ENCODE data around the gene RGS7.
"Not testable (repeated sequence)": the region's sequence is repeated elsewhere in the genome, so short reads cannot be mapped to it uniquely, and the experiment has no call there.

Gene RGS7

DNA sequence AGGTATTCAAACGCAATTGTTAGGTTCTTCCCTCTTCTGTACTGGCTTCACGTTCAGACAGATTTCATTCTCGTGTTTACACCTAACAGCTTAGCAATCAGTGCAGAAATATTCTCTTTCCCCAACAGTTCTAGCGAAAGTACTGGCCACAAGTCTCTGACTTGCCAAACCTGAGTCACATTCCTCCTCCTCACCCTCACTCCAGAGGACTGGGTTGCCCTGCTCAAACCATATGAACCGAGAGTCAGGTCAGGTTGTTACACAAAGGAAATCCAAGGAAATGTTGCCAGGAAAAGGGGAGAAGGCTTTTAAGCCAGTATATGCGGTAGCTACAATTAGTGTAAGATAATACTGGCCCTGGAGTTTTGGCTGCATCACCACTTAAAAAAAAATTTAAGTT is 282.5 kb downstream of the RGS7 start:
- DNase-seq: no peak

- DNase-seq: no peak
These were observed 288.6 kb downstream of the RGS7 start for GRCh38 chr1:241068359-241068758.

GRCh38 chr1:241063276-241063675 is 293.7 kb downstream of the RGS7 start:
- DNase-seq: no peak

DNA sequence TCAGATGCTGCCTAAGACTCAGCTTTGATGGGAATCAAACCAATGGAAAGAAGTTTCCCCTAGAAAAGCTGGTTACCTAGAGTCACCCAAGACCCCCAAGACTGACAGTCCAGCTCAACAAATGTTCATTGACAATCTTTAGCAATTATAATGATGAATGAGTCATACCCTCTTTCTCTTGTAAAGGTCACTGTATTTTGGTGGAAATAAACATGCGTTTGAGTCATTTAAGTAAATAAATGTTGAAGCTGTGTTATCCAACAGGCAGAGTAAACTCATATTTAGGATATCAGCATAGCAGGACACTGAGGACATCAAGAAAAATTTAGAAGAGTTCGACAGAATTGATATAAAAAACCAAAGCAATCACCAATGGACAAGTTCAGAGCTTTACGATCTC is 295.9 kb downstream of the RGS7 start:
- no peak for DNase-seq

- no peak for DNase-seq
These were observed 308.4 kb downstream of the RGS7 start for GRCh38 chr1:241048622-241049021.

DNA sequence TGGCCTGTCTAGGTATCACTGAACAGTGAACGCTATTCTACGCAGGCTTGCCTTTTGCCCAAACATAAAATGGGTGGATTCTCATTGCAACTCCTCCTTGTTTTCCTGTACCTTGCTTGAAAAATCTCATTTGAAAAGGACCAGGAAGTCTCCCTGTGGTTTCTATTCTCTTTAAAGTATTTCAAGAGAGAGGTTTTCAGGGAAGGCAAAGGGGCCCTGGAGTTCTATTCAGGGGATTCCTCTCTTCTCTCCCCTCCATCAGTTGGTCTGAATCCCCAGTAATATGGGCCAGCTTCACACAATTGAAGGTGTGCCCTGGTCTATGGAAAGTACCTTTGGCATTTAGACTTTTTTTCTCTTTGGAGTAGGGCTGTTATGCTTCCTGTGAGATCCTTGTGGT is 311.3 kb downstream of the RGS7 start:
- DNase-seq: no peak

DNA sequence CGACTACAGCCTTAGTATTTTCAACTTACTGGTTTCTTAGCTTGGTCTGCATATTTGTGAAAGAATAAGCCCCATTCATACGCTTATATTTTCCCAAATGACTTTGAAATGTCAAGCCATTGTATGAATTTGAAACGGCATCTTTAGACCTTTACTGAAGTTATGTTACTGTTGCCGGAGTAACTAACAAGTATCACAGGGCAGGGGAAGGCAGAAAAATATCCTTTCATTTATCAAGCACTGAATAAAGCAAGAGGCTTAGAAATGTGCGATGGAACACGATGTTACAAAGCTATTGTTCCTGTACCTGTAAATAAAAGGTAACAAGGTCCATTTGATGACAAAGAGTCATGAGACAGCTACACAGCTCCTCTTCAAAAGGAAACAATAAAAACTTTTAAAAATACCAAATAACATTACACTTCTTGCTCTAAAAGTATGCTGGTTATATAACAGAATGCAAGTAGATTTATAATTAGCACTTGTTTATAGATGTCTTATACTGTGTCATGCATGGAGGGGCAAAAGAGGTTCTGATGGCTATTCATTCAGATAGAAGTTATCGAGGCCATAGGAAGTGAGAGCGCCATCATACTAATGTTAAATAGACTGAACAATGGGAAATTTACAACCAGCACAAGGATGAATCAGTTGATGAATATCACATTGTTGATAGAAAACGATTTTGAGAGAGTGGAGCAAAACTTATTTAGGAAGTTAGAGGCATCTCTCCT is 322.6 kb downstream of the RGS7 start:
- no peak for DNase-seq

GRCh38 chr1:241024834-241025233 is 332.2 kb downstream of the RGS7 start:
- no peak for DNase-seq

GRCh38 chr1:241022366-241022765 is 334.6 kb downstream of the RGS7 start:
- DNase-seq: no peak

- no peak for DNase-seq
These were observed 335.9 kb downstream of the RGS7 start for GRCh38 chr1:241020851-241021697.

DNA sequence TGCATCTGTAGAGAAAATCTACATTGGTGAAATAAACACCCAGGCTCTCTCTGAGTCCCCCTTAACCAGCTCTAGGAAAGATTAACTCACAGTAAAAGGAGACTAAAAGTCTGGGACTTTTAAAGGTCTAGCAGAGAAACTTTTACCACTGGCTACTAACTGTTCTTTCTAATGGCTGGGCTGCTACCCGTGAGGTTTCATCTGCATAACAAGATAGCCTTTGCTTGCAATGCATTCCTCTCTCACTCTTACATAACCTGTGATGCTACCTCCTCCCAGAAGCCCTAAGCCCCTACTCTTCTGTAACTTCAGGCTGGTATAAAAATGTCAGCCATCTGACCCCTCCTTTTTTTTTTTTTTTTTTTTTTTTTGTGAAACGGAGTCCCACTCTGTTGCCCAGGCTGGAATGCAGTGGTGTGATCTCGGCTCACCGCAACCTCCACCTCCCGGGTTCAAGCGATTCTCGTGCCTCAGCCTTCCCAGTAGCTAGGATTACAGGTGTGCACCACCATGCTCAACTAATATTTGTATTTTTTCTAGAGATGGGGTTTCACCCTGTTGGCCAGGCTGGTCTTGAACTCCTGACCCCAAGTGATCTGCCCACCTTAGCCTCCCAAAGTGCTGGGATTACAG is 344.2 kb downstream of the RGS7 start:
- DNase-seq: no peak

- DNase-seq: no peak
These were observed 349.3 kb downstream of the RGS7 start for GRCh38 chr1:241007668-241008067.

DNA sequence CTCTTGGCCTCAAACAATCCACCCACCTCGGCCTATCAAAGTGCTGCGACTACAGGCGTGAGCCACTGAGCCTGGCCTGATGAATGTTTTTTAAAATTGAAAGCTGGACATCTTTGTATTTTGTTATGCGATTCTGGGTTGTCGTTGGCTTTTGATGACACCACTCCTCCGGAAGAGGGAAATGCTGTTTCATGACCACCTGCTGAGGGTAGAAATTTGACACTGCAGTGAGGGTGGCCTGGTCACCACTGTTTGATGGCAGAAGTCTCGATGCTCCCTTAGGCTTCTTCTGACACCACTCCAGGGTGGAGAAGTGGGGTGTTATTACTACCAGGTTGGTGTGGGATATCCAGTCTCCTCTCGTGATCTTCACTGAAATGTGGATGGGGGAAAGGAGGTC is 357.2 kb downstream of the RGS7 start:
- DNase-seq: no peak

- DNase-seq: no peak
These were observed 358.5 kb downstream of the RGS7 start for GRCh38 chr1:240998441-240999015.

GRCh38 chr1:240998024-240998423 is 359.0 kb downstream of the RGS7 start:
- DNase-seq: no peak

DNA sequence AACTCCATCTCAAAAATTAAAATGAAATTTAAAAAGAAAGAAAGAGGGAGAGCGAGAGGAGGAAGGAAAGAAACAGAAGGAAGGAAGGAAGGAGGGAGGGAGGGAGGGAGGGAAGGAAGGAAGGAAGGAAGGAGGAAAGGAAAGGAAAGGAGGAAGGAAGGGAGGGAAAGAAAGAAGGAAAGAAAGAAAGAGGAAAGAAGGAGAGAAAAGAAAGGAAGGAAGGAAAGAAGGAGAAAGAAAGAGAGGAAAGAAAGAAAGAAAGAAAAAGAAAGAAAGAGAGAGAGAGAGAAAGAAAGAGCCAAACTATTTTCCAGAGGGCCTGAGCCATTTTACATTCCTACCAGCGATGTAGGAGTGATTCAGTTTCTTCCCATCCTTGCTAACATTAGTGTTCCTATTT is 364.0 kb downstream of the RGS7 start:
- no peak for DNase-seq

- no peak for DNase-seq
These were observed 365.8 kb downstream of the RGS7 start for GRCh38 chr1:240991230-240991629.

GRCh38 chr1:240987928-240988327 is 369.1 kb downstream of the RGS7 start:
- no peak for DNase-seq

DNA sequence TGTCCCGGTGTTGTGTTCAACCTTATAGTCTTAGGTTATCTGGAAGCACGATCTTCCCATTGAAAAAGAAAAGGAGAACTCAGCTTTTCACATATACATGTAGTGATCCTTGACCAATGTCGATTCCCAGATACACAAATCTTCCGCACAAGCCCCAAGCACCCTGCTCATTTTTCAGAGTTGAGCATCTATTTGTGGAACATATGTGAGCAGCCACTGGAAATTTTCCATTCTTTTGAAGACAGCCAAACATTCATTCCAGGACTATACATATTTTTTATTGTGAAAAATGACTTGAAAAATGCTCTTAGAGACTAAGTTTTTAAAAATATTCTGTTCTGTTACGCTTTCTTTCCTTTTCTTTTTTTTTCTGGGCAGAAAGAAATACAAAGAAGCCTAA is 371.9 kb downstream of the RGS7 start:
- DNase-seq: no peak

DNA sequence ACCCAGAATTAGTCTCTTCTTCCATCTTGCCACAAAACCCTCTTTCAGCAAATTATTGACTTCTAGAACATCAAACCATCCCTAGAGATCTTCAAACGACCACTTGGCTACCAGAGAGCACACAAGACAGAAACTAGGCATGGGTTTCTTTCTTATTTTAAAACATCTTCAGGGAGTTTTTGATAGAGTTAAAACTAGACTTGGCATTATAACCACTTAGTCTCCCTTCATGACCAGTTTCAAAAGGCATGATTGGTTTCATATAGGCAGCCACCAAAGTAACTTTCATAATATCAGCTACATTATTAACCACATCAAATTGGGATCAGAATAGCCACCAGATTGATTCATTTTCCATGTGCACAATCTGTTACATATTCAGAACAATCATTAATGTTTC is 376.7 kb downstream of the RGS7 start:
- DNase-seq: no peak

DNA sequence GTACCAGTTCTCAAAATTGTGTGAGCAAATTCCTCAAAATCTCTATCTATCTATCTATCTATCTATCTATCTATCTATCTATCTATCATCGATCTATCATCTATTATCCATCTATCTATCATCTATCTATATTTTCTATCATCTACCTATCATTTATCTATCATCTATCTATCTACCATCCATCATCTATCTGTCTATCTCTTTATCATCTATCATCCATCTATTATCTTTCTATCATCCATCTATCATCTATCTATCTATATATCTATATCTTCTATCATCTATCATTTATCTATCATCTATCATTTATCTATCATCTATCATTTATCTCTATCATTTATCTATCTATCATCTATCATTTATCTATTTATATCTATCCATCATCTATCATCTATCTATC is 380.3 kb downstream of the RGS7 start:
- no peak for DNase-seq

- DNase-seq: no peak
These were observed 383.1 kb downstream of the RGS7 start for GRCh38 chr1:240973875-240974274.

- DNase-seq: not testable (repeated sequence)
These were observed 384.9 kb downstream of the RGS7 start for GRCh38 chr1:240972059-240972458.

DNA sequence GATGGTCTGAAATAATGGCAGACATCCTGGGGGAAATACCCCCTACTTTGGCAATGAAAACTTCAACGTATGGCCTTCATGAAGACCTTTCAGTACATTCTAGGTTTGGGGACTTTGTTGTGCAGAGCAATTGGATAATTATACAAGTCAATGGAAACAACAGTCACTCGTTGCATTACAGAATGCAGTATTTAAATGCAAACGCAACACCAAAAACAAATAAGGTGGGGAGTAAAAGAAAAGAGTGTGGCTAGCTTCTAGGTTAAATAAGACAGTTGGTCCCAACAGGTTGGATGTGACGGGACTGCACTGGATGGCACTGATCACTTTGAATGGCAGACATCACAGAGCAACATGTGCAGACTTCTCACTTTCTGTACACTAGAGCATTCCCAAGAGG is 386.8 kb downstream of the RGS7 start:
- DNase-seq: no peak
